OCI-LY3 (cell line): Measurements from ENCODE around the gene FAM117A.

ENCODE experiments used
- H2AFZ ChIP-seq: fragments of 200-600, 300-600 bp; shearing (Covaris generic); 2 replicates; pipeline ENCODE4 v1.6.0; 2014; ENCODE audit warnings: antibody characterized with exemption, low read depth, low read length
- H3K27ac ChIP-seq: fragments of 200-600, 300-600 bp; sonication (generic); 2 replicates; pipeline ENCODE4 v1.5.1; 2014; ENCODE audit warnings: mild to moderate bottlenecking, low read length, moderate library complexity, mixed read lengths
- H3K27me3 ChIP-seq: fragments of 200-600, 300-600 bp; sonication (generic); 2 replicates; pipeline ENCODE4 v1.6.1; 2014; ENCODE audit warnings: low read depth, low read length, mixed read lengths
- H3K36me3 ChIP-seq: fragments of 200-600, 300-600 bp; sonication (generic); replicated peaks from 2 replicates; pipeline ENCODE3; 2014; ENCODE audit warnings: low read depth, low read length, mixed read lengths
- H3K4me1 ChIP-seq: fragments of 300-600, 200-600 bp; sonication (generic); 2 replicates; pipeline ENCODE4 v1.6.1; 2014; ENCODE audit warnings: low read length, mixed read lengths
- H3K4me2 ChIP-seq: fragments of 200-600, 300-600 bp; sonication (generic); 2 replicates; pipeline ENCODE4 v1.6.1; 2014; ENCODE audit warnings: low read length, mixed read lengths
- H3K4me3 ChIP-seq: fragments of 300-600, 200-600 bp; sonication (generic); 2 replicates; pipeline ENCODE4 v1.5.1; 2014; ENCODE audit warnings: antibody characterized with exemption, mild to moderate bottlenecking, low read length, moderate library complexity
- H3K79me2 ChIP-seq: fragments of 300-600, 200-600 bp; shearing (Covaris generic); 2 replicates; pipeline ENCODE4 v1.6.1; 2014; ENCODE audit warnings: mild to moderate bottlenecking, low read length, mixed read lengths
- H3K9ac ChIP-seq: fragments of 300-600, 200-600 bp; shearing (Covaris generic); 2 replicates; pipeline ENCODE4 v1.6.0; 2014; ENCODE audit warnings: mild to moderate bottlenecking, low read length, moderate library complexity
- H3K9me3 ChIP-seq: fragments of 200-600, 300-600 bp; shearing (Covaris generic); 2 replicates; pipeline ENCODE4 v1.6.1; 2014; ENCODE audit warnings: low read length, mixed read lengths; ENCODE audit not compliant: insufficient read depth
- H4K20me1 ChIP-seq: fragments of 200-600, 300-600 bp; sonication (generic); 2 replicates; pipeline ENCODE4 v1.6.1; 2016; ENCODE audit warnings: low read length, mixed read lengths; ENCODE audit not compliant: insufficient read depth
- EZH2phosphoT487 ChIP-seq: fragments of 200-600 bp; shearing (Covaris generic); IDR thresholded peaks from 2 replicates; pipeline ENCODE4 v1.6.1; 2018; ENCODE audit warnings: antibody characterized with exemption, mixed run types, low read depth
- TF ChIP-seq, protein P1 (sequence below): fragments of 200-600, 300-600 bp; sonication (generic); IDR thresholded peaks from 2 replicates; pipeline ENCODE4 v1.5.1; 2014; ENCODE audit warnings: antibody characterized with exemption, low read length, low read depth

Gene FAM117A

DNA sequence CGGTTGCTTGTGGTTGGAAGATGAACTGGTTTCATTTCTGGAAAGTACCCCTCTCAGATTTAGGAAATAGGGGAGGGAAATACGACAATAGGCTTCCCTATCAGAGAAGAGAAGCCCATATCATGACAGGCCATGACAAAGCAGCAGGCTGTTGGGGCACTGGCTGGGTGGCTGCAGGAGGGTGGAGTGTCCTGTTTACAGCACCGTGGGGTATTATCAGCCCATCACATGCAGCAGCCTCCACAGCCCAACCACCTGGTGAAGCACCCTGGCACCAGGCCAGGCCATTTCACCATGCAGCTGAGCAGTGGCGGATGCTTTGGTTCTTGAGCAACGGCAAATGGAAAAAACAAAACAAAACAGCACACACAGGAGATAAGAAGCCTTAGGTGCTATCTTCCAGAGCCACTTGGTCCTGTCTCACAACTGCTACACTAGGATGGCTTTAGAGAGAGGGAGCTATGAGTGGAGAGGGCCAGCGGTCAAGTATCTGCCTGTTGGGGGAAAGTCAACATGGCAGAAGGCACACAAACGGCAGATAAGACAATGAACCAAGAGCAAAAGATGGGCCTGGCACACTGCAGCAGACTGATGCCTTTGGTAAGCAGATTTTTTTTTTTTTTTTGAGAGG is 24.2 kb downstream of the FAM117A start:
- Histone ChIP-seq H3K4me1 (peaks cover 39% of the 10 kb centered on the region), H3K4me3 (no peak overlapping the region), H3K36me3 (no peaks in the 10 kb centered on the region), H3K9me3 (peaks cover 6% of the 10 kb centered on the region; the same call in 1 of the 2 replicates), H3K27me3 (no peaks in the 10 kb centered on the region), H4K20me1 (peaks cover 10% of the 10 kb centered on the region; the same call in 1 of the 2 replicates), H3K27ac (no peak overlapping the region), H3K79me2 (no peaks in the 10 kb centered on the region), H3K9ac (no peak overlapping the region), H2AFZ (no peak overlapping the region), H3K4me2 (peak overlapping the region; percentile 33; the same call in 1 of the 2 replicates)
- TF ChIP-seq EZH2phosphoT487, result no peak

DNA sequence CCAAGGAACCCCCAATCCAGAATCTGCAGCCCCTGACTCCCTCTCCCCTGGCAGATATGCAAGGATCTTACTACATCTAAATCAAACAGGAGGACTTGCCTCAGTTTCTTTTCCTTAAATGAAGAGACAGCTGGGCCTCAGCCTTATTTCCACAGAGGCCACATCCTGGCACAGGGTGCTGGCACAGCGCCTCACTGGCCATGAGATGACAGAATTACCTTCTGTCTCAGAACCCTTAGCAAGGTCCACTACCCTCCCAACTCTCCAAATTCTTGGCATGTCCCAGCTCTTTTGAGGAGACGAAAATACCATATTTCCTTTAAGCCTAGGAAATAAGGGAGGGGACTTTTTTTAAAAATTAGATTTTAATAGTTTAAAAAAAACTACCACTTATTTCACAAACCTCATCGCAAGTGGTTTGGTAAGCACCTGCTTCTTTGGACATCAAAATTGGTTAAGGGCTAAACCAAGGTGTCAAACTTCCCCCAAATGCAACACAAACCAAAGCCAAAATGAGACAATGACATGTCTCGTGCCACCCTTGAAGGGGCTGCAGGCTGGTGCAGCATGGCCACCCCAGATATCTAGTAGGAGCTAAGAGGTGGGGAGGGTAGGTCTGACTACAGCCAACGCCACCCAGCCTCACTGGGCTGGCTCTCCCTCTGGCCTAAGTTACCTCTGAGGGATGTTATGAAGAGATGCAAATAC is 25.3 kb downstream of the FAM117A start:
- H3K27me3 ChIP-seq, result no peaks in the 10 kb centered on the region
- no peak overlapping the region for H2AFZ ChIP-seq
- H3K27ac ChIP-seq, result no peak overlapping the region
- TF ChIP-seq EZH2phosphoT487, result no peak
- no peak overlapping the region for H3K4me3 ChIP-seq
- H3K9ac ChIP-seq, result no peak overlapping the region
- peaks cover 6% of the 10 kb centered on the region; the same call in 1 of the 2 replicates for H3K9me3 ChIP-seq
- no peaks in the 10 kb centered on the region for H3K36me3 ChIP-seq
- H3K79me2 ChIP-seq, result no peaks in the 10 kb centered on the region
- peaks cover 10% of the 10 kb centered on the region; the same call in 1 of the 2 replicates for H4K20me1 ChIP-seq
- H3K4me1 ChIP-seq, result peaks cover 39% of the 10 kb centered on the region
- no peak overlapping the region for H3K4me2 ChIP-seq

DNA sequence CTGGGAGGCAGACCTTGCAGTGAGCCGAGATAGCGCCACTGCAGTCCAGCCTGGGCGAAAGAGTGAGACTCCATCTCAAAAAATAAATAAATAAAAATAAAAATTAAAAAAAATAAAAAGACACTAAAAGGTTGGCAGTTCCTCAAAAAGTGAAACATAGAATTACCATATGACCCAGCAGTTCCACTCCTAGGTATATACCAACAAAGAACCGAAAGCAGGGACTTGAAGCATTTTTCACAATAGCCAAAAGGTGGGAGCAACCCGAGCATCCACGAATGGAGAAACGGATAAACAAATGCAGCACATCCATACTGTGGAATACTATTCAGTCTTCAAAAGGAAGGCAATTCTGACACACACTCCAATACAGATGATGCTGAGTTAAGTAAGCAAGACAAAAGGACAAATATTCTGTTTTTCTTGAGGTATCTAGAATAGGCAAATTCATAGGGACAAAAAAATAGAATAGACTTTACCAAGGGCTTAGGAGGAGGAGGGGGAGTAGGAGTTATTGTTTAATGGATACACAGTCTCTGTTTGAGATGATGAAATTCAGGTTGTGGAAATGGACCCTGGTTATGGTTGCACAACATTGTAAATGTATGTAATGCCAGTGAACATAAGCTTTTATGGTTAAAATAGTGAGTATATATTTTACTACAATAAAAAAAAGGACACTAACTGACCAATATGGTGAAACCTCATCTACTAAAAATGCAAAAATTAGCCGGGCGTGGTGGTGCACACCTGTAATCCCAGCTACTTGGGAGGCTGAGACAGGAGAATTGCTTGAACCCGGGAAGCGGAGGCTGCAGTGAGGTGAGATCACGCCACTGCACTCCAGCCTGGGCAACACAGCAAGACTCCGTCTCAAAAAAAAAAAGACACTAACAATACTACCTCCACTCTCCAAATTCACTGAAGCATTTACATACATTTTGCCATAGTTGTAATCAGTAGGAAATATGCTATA is 29.1 kb downstream of the FAM117A start:
- Histone ChIP-seq H3K9ac (no peak overlapping the region), H3K4me2 (no peak overlapping the region), H4K20me1 (no peaks in the 10 kb centered on the region), H3K27me3 (no peaks in the 10 kb centered on the region), H3K4me3 (no peak overlapping the region), H3K79me2 (no peaks in the 10 kb centered on the region), H3K4me1 (peaks cover 16% of the 10 kb centered on the region), H3K9me3 (peaks cover 4% of the 10 kb centered on the region; the same call in 1 of the 2 replicates), H3K36me3 (no peaks in the 10 kb centered on the region), H3K27ac (no peak overlapping the region), H2AFZ (no peak overlapping the region)
- TF ChIP-seq EZH2phosphoT487, result no peak
- TF ChIP-seq, protein P1, sequence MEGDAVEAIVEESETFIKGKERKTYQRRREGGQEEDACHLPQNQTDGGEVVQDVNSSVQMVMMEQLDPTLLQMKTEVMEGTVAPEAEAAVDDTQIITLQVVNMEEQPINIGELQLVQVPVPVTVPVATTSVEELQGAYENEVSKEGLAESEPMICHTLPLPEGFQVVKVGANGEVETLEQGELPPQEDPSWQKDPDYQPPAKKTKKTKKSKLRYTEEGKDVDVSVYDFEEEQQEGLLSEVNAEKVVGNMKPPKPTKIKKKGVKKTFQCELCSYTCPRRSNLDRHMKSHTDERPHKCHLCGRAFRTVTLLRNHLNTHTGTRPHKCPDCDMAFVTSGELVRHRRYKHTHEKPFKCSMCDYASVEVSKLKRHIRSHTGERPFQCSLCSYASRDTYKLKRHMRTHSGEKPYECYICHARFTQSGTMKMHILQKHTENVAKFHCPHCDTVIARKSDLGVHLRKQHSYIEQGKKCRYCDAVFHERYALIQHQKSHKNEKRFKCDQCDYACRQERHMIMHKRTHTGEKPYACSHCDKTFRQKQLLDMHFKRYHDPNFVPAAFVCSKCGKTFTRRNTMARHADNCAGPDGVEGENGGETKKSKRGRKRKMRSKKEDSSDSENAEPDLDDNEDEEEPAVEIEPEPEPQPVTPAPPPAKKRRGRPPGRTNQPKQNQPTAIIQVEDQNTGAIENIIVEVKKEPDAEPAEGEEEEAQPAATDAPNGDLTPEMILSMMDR, result no peak

DNA sequence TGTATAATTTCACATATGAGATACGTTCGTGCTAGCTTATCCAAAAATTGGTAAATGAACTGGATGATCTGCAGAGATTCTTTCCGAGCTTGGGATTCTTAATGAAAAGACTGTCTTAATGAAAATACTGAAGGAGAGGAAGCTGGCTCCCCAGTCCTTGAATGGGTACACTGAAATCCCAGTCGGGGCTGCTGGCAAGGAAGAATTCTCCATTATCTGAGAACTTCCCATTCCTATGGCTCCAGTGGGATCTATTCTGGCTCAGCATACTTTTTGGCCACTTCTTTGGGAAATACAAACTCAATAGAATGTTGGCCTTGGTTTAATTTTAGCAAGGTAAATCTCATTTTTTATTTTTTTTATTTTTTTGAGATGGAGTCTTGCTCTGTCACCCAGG is 32.5 kb downstream of the FAM117A start:
- TF ChIP-seq, protein P1, result no peak
- TF ChIP-seq EZH2phosphoT487, result no peak

More for the DNA sequence above, 32.5 kb downstream of the FAM117A start:
- Histone ChIP-seq H3K4me3 (no peak overlapping the region), H3K79me2 (no peaks in the 10 kb centered on the region), H3K9ac (no peak overlapping the region), H3K36me3 (no peaks in the 10 kb centered on the region), H3K4me1 (peaks cover 8% of the 10 kb centered on the region), H3K4me2 (no peak overlapping the region), H3K27me3 (no peaks in the 10 kb centered on the region), H2AFZ (no peak overlapping the region), H3K27ac (no peak overlapping the region), H3K9me3 (no peaks in the 10 kb centered on the region), H4K20me1 (0 out of 2 replicates have a peak, but pooled peaks cover 4% of the 10 kb centered on the region)
